GM18520 (cell line): ENCODE data around the gene KCTD20.
"Not testable (repeated sequence)": the region's sequence is repeated elsewhere in the genome, so short reads cannot be mapped to it uniquely, and the experiment has no call there.

Experiments
- ATAC-seq: cut with Tn5 transposase; IDR thresholded peaks from one replicate; pipeline ENCODE4 v1.9.1; 2021; ENCODE audit not compliant: unreplicated experiment

KCTD20 gene

GRCh38 chr6:36443471-36444428, 950 bp downstream of the KCTD20 start:
- ATAC-seq: no peak

GRCh38 chr6:36444470-36444869, 1.7 kb downstream of the KCTD20 start:
- no peak for ATAC-seq

- ATAC-seq: no peak
Observed at GRCh38 chr6:36445621-36446020, 2.8 kb downstream of the KCTD20 start.

GRCh38 chr6:36449173-36449572, 6.4 kb downstream of the KCTD20 start:
- not testable (repeated sequence) for ATAC-seq

GRCh38 chr6:36452897-36453296, 10.1 kb downstream of the KCTD20 start:
- ATAC-seq: not testable (repeated sequence)

GRCh38 chr6:36455486-36456027, 12.8 kb downstream of the KCTD20 start:
- no peak for ATAC-seq

- no peak for ATAC-seq
Observed at GRCh38 chr6:36459501-36459900, 16.7 kb downstream of the KCTD20 start.

GRCh38 chr6:36460916-36461315, 18.1 kb downstream of the KCTD20 start:
- ATAC-seq: no peak

- ATAC-seq: no peak
Observed at GRCh38 chr6:36461646-36462045, 18.8 kb downstream of the KCTD20 start.

GRCh38 chr6:36463676-36464075, 20.9 kb downstream of the KCTD20 start:
- no peak for ATAC-seq

- no peak for ATAC-seq
Observed at GRCh38 chr6:36464233-36464632, 21.4 kb downstream of the KCTD20 start.

- ATAC-seq: no peak
Observed at GRCh38 chr6:36467625-36468024, 24.8 kb downstream of the KCTD20 start.

- no peak for ATAC-seq
Observed at GRCh38 chr6:36469148-36469661, 26.4 kb downstream of the KCTD20 start.

GRCh38 chr6:36469946-36470345, 27.1 kb downstream of the KCTD20 start:
- no peak for ATAC-seq

GRCh38 chr6:36478051-36478526, 35.3 kb downstream of the KCTD20 start:
- ATAC-seq: no peak

- no peak for ATAC-seq
Observed at GRCh38 chr6:36479256-36479655, 36.5 kb downstream of the KCTD20 start.

GRCh38 chr6:36483326-36483725, 40.5 kb downstream of the KCTD20 start:
- ATAC-seq: not testable (repeated sequence)

GRCh38 chr6:36484736-36485135, 41.9 kb downstream of the KCTD20 start:
- ATAC-seq: no peak

- ATAC-seq: no peak
Observed at GRCh38 chr6:36487698-36488097, 44.9 kb downstream of the KCTD20 start.

GRCh38 chr6:36488221-36488620, 45.4 kb downstream of the KCTD20 start:
- ATAC-seq: no peak

- no peak for ATAC-seq
Observed at GRCh38 chr6:36489426-36489825, 46.6 kb downstream of the KCTD20 start.

- ATAC-seq: no peak
Observed at GRCh38 chr6:36491378-36491965, 48.7 kb downstream of the KCTD20 start.
